COLO668 (cell line): Measurements from ENCODE around the gene RBM4B.

Source experiments
- DNase-seq: peaks from one replicate; lab custom pipeline; 2025; ENCODE audit not compliant: unreplicated experiment; lab: John Stamatoyannopoulos, UW

RBM4B gene

DNA sequence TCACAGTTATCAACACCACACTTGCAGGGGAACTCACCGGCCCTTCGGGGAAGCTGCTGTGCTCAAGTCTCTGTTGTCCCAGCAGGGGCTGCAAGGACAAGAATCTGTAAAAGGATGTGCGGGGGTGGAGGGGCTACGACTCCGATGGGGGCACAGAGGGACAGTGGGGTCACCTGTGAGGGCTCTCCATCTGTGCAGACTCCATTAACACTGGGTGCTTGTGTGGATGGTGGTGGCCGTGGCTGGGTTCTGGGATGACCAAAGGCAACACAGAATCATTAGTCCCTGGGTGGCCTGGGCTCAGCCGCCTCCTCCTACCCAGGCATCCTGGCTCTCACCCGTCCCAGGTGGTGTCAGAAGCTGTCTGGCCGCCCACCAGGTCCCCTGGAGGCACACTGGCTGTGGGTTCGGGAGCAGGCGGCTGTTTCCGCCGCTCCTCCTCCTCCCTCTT is 10.2 kb upstream of the RBM4B start:
- no peak for DNase-seq

DNA sequence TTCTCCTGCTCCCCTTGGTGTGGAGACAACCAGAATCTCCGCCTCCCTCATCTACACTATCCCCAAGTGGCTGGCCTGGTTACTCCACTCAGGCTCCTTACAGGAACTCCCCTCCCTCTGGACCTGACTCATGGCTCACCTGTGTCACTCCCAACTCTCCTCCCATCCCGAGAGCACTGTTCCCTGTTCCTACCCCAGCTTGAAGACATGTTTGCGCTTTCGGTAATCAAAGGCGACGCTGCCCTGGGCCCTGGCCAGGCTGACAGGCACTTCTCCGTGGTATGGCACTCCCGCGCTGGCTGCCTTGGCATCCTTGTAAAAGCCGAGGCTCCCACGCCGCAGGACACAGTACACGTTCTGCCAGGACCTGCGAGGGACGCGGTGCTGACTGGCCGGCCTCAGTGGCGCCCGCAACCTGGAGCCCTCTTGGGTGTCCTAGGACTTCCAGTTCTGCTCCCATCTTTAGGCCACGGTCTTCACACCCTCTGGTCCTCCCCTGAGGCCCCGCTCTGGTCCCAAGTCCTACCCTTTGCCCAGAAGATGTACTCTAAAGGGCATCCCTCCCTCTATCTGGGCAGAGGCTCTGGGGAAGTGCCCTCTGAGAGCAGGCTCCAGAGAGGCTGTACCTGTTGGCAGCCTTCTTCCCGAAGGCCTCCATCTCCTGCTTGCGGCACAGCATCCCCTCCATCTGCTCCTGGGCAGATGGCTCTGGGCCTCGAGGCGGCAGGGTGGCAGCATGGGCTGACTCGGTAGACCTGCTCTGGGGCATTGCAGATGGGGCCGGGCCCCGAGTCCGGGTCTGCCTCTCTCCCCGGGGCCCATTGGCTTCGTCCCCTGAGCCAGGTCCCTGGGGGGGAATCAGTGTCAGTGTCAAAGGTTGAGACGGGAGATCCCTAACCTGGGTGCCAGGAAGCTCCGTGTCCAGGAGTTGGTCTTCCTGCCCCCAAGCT is 9.4 kb upstream of the RBM4B start:
- no peak for DNase-seq

DNA sequence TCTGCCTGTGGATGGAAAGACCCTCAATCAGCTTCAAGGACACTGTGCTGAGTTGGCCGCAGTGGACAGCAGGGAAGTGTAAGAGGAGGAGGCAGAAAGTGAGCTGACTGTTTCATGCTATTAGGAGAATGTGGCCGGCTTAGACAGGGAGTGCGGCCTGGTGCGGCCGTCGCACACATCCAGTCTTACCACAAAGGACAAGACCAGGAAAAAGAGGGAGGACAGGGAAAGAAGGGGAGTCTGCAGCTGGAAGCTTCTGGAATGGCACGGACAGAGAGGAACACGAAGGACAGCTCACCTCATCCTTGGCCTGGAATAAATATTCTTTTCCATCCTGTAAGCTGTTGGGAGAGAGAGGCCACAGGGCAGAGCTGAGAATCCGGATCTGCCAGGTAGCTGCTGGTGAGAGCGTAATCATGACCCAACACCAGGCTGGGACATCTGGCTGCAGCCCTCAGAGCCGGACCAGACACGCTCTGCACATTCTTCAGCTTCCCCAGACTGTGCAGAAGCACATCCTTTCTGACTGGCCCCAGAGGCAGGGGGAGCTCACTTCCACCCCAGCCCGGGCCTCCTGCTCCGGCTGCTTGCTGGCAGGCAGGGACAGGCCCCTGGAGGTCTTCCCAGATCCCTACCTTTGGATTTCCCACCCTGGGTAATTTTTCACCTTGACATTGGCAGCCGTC is 8.6 kb upstream of the RBM4B start:
- DNase-seq = no peak

DNA sequence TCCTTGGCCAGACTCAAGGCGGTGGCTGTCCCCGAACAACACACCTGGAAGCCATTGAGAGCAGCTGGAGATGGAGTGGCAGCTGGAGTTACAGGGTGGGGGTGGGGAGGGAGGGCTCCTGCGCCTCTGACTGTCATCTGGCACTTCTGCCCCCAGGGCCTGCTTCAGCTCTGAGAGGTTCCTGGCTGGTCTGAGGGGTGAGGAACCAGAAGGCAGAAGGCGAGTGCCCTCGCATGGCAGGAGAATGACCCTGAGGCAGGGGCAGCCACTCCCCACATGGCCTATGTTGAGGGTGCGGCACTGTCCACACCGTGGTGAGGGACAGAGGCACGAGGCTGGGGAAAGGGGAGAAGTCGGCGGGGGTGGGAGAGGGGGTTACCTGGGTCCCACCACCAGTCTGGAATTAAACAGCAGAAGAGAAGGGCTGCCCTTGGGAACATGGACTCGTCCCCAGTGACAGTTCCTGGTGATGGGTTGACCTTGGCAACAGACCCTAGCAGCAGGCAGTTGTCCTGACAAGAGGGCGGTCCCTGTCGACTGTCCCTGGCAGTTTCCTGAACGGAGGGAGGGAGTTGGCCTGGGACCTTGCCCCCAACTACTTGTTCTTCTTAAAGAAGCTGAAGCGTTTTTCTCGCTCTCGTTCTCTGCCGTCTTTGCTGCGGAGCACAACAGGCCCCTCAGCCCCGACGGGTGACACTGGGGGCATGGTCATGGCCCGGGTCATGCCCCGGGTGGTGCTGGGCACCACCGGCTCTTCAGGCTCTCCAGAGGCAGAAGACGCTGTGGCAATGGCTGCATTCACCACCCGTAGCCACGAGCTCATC is 7.8 kb upstream of the RBM4B start:
- peak; percentile 58 for DNase-seq

DNA sequence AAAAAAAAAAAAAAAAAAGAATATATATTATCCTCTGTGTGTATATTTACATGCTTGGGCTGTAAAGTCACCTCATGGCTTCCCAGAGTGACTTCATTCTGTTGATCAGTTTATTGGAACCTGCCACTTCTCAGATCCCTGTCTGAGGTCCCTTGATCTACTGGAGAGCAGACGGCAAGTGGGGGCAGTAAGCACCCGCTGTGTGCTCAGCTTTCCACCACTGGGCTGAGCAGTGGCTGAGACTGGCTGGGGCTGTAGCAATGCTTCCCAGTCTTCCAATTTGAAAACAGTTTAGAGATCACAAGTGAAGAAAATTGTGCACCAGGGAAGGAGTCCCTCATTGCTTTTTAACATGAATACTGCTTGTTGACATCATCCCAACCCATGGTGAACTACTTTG is 6.9 kb upstream of the RBM4B start:
- no peak for DNase-seq

DNA sequence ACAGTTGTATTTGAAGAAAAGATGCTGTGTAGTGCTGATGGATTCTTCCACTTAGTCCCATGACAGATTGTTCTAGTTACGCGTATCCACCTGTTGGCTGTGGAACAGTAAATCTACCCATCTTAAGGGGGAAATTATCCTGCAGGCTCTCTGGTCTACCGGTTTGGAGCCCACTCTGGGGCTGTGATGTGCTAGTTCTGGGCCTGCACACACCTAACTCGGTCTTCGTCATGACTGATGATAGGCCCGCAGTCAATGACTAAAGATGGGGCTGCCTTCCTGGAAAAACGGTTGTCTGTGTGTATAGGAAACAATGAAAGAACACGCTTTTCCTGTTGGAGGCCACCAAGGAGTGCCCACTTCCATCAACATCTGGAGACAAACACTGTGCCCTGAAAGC is 6.2 kb upstream of the RBM4B start:
- no peak for DNase-seq

DNA sequence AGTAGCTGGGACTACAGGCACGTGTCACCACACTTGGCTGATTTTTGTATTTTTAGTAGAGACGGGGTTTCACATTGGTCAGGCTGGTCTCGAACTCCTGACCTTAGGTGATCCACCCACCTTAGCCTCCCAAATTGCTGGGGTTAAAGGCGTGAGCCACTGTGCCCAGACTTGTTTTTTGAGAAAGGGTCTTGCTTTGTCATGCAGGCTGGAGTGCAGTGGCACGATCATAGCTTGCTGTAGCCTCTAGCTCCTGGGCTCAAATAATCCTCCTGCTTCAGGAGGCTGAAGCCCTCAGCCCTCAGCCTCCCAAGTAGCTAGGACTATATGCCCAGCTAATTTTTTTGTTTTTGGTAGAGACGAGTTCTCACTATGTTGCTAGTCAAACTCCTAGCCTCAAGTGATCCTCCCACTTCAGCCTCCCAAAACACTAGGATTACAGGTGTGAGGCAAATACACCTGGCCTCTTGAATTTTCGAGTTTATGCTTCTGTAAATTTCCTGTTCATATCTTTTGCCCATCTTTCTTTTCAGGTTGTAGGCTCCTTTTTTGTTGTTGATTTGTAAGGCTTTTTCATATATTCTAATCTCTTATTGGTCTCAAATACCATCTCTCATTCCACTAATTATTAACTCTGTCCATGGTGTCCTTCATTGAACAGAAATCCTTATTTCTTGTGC is 3.4 kb upstream of the RBM4B start:
- DNase-seq = no peak

DNA sequence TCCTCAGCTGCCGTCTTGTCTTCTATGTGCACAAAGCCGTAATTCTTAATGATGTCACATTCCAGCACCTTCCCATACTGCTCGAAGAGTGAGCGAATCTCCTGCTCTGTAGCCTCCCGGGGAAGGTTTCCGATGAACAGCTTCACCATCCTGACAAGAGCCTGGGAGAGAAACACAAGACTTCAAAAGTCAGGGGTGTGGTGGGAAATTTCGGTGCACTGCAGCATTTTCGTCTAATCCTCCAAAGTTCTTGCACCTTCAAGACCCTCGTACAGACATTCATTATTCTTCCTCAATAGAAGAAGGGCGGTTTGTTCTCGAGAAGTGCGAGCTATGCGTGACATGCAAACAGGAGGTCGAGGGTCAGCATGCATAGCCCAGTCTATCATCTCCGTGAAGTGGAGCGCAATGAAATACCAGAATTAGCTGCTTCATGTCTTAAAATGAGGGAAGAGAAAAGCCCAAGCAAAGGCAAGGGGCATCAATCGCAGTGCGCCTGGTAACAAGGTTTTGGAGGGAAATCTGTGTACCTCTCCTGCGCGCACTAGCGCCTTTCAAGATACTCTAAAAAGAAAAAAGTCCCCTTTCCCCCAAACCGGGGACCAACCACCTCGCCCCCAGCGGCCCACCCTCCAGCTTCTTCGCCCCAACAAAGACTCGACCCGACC is 622 bp downstream of the RBM4B start:
- no peak for DNase-seq

DNA sequence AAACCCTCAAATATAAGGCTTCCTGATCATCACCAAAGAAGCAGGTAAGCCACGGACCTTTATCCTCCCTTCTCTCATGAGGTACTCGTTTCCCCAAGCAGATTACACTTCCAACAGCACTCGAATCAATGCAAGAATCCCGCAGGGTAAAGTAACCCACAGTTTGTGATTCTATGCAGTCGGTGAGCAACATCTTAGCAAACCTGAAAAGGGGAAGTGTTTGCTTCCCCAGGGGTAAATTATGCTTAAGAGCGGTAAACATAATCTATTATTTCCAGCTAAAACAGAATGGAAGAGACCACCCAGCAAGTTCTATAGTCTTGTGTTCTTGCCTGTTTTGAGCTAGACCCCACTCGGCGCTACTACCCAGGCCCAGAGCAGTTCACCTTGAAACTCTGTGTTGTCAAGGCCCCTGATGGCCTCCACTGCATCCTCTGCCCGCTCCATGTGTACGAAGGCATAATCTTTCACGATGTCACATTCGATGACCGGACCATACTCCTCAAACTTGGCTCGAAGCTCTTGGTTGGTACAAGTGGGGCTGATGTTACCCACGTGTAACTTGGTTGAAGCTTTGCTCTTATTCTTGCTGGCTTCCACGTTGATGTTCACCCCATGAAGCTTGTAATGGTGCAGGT is 1.3 kb downstream of the RBM4B start:
- DNase-seq = no peak

DNA sequence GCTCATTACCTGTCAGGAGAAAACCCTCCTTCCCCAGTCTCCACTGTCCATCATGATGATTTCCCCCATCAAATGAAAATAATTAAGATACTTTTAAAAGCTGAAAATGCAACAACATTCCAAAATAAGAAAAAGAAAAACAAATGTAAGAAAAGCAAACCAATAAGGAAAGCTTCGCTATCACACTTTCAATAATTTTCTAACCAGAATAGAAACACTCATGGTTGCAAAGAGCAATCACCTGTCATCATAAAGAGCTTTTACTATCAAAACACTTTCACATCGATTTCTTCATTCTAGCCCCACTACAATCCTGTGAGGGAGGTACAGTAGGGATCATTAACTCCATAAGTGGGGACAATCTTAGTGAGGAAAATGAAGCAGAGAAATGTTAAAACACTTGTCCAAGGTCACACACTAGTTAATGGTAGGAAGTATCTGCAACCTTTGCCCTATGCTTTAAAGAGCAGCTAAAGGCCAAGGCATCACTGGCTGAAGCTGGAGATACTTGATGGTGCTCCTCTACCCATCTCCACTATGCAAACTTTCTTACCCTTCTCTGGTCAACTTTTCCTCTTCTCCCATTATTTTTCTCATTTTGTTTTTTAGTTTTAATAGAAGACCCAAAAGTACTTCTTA is 2.6 kb downstream of the RBM4B start:
- DNase-seq = no peak

DNA sequence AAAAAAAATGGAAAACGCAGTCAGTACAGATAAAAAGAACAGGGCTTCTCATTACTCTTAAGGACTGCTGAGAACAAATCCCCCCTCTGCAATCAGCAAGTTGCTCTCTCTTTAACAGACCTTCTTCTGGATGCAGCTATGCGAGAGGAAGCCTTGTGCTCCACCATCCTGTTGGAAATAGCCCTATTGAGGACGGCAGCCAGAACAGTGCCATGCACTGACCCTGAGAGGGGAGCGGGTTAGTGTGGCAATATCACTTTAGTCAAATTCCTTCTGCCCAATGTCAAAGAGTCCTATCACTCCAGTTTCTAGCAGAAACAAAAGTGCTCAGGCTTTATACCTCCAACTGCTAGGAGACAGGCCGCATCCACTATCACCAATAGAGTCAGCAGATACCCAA is 6.9 kb downstream of the RBM4B start:
- no peak for DNase-seq

DNA sequence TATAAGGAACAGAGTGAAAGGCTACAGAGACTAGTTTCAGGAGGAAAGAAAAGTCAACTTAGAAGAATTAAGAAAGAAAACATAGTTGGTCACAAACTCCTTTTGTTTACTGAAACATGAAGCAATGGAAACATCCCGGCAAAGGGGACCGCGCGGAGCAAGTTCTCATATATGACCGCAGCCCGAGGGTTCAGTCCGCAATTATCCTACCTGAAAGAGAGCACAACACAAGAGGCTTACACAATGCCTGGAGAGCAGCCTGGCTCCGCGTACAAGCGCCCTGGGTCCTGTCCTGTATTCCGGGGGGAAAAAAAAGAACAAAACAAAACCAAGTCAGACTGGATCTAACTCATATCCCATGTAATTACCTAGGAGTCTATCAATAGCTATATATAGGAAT is 12.3 kb downstream of the RBM4B start:
- DNase-seq = no peak

DNA sequence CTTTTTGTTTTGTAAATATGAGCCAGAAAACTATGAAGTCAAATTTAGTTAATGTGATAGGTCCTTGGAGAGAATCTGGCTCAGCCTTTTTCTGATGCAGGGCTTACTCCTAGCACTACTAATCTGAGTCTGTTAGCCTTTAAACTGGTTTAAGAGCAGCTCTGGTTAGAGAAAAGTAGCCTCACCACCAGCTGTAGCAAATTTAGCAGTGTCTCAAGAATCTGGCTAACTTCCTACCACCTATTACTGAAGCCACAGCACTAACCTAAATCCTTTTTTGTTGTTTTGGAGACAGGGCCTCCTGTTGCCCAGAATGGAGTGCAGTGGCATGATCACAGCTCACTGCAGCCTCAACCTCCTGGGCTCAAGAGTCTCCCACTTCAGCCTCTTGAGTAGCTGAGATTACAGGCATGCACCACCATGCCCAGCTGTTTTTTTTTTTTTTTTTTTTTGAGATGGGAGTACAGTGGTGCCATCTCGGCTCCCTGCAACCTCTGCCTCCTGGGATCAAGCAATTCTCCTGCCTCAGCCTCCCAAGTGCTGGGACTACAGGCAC is 13.9 kb downstream of the RBM4B start:
- DNase-seq = no peak

DNA sequence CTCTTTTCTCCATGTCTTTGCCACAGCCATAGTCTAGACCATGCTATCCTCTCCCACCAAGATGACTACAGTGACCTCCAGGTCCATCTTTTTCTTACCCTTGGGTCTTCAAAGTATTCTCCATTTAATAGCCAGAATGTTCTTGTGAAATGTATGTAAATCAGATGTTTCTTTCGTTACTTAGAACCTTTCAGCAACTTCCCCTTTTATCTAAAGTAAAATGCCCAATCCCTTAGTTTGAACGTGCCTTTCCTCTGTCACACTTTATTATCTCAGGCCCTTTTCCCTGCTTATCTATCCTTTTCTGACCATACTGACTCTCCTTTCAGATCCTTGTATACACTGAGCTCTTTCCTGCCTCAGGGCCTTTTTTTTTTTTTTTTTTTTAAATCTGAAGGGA is 17.9 kb downstream of the RBM4B start:
- no peak for DNase-seq

DNA sequence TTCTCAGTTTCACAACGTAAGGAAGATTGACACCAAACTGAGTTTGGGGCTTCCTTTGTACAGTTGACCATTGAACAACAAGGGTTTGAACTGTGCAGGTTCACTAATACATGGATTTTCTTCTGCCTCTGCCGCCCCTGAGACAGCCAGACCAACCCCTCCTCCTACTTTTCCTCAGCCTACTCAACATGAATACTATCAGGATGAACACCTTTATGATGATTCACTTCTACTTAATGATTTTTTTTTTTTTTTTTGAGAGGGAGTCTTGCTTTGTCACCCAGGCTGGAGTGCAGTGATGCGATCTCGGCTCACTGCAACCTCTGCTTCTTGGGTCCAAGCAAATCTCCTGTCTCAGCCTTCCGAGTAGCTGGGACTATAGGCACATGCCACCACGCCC is 24.6 kb downstream of the RBM4B start:
- no peak for DNase-seq

DNA sequence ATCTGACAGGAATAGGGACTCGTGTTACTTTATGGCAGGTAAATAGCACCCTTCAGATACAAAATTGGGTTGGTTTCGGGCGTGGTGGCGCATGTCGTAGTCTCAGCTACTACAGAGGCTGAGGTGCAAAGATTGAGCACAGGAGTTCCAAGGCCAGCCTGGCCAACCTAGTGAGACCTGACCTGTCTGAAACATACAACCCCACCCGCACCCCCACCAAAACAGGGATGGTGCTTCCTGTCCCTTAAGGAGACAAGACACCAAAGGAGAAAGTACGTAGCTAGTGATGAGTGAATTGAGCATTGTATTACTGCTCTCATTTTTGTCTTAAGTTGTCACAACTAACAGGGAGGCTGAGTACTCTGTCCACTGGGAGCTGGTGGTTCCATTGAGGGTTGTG is 25.0 kb downstream of the RBM4B start:
- DNase-seq = no peak

DNA sequence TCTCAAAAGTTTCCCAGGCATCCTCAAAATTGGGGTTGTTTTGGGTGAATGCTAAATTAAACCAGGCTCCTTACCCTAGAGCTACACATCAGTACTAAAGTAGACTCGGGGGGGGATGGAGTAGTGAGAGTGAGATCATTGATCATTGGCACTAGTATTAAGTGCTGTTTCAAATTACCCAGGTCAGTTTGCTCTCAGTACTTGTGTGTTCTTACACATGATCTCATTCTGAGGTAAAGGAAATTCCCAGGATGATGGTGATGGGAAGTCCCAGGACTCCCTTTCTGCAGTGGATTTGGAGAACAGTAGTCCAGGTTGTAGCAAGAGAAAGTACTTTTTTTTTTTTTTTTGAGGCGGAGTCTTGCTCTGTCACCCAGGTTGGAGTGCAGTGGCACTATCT is 26.7 kb downstream of the RBM4B start:
- no peak for DNase-seq

DNA sequence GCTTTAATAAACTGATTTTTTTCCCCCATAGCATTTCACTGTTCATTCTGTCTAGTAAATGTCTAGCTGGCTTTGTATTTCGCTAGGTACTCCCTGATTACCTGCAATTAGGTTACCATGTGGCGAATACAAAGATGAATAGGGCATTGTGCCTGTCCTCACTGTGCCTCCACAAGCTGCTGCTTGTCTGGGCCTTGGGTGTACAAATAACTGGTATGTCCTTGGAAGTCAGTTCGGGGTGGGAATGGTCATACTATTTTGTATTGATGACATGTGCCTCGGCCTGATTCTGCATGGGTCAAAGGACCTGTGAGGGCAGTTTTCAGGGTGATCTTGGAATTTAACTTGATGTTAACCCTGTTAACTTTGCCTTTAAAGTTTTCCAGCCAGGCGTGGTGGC is 27.8 kb downstream of the RBM4B start:
- no peak for DNase-seq

DNA sequence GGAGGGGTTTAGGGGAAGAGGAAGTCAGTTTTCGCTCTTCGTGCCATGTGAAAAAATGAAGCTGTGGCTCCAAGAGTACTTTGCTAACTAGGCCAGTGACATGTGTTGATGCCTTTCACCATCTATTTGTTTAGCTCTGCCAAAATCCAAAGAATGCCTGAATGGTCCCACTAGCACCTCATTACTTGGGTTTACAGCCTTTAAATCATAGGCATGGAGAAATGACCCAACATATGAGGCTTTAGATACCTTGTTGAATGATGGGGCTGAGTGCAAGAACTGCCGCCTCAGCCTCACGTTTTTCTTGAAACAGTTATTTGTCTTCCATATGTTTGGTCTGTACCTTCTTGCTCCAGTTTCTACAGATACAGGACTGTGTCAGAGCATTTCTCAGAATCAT is 30.9 kb downstream of the RBM4B start:
- DNase-seq = no peak
